Measurements from ENCODE around the gene RPL10. TPM values are rescaled to one million over a fixed set of nuclear protein-coding genes. Genes with fewer than 3 reads are reported as not detected.
A peak's percentile ranks its signal among the peaks of the same experiment; 100 is the strongest.
"Not testable (repeated sequence)": the region's sequence is repeated elsewhere in the genome, so short reads cannot be mapped to it uniquely, and the experiment has no call there.

RPL10 gene
- total RNA-seq, 1 experiment from 2014 or later, result 2,466 TPM

- no TSS peak for BruUV-seq (replicated peaks)
- ATAC-seq (no peak), DNase-seq (ENCODE audit: low read depth, low spot score) (no peak)
- in situ Hi-C loops (cut with HindIII; ENCODE audit: low pct_unique_long_range_greater_than_20kb, low sequenced_read_pairs) (no loop called here), intact Hi-C loops (cut with micrococcal nuclease; ENCODE audit: unreplicated experiment) (no loop called here)
- TF ChIP-seq REST (IDR thresholded peaks at IDR 0.05; ENCODE audit: insufficient read depth in 1 of 2, low read depth in 2 of 2, low read length in 1 of 2) (no peak), CTCF (IDR thresholded peaks at IDR 0.05) (no peak), POLR2AphosphoS5 (IDR thresholded peaks at IDR 0.05; ENCODE audit: low read depth, low read length) (peak; percentile 57), TCF7L2 (IDR thresholded peaks at IDR 0.05; ENCODE audit: low read depth, low read length) (no peak), SIN3A (IDR thresholded peaks at IDR 0.05; ENCODE audit: borderline replicate concordance, insufficient read depth, low read depth, low read length) (no peak)
- POLR2A ChIA-PET, result no interaction called here
- Histone ChIP-seq H3K27me3 (ENCODE audit: control insufficient read depth, insufficient read depth, low read length) (no peaks in the 10 kb centered on the region), H3K9me3 (ENCODE audit: control insufficient read depth, insufficient read depth, low read depth, low read length) (no peaks in the 10 kb centered on the region), H3K36me3 (ENCODE audit: control insufficient read depth, insufficient read depth, low read length) (peaks cover 4% of the 10 kb centered on the region), H3K4me3 (ENCODE audit: low read depth in 2 of 2, low read length in 2 of 2) (no peak overlapping the region), H3K4me1 (ENCODE audit: control insufficient read depth, insufficient read depth, low read length) (peaks cover 14% of the 10 kb centered on the region), H3K27ac (ENCODE audit: low read length) (no peak overlapping the region)
- CTCF ChIA-PET, result interaction anchor here (1.2 kb wide), 1 partner anchor 10 kb away, joined by 5 read pairs; no protein-coding TSS in a partner anchor
These were observed 14.6 kb upstream of the RPL10 start for GRCh38 chrX:154383359-154384283.

- POLR2A ChIA-PET, result no interaction called here
- Histone ChIP-seq H3K4me1 (ENCODE audit: control insufficient read depth, insufficient read depth, low read length) (peaks cover 14% of the 10 kb centered on the region), H3K9me3 (ENCODE audit: control insufficient read depth, insufficient read depth, low read depth, low read length) (no peaks in the 10 kb centered on the region), H3K4me3 (ENCODE audit: low read depth in 2 of 2, low read length in 2 of 2) (no peak overlapping the region), H3K27me3 (ENCODE audit: control insufficient read depth, insufficient read depth, low read length) (no peaks in the 10 kb centered on the region), H3K27ac (ENCODE audit: low read length) (no peak overlapping the region), H3K36me3 (ENCODE audit: control insufficient read depth, insufficient read depth, low read length) (peaks cover 4% of the 10 kb centered on the region)
- in situ Hi-C loops (cut with HindIII; ENCODE audit: low pct_unique_long_range_greater_than_20kb, low sequenced_read_pairs), result no loop called here
- DNase-seq (ENCODE audit: low read depth, low spot score), result no peak
- intact Hi-C loops (cut with micrococcal nuclease; ENCODE audit: unreplicated experiment), result no loop called here
- no TSS peak for BruUV-seq (replicated peaks)
- TF ChIP-seq CTCF (IDR thresholded peaks at IDR 0.05), result no peak
- no peak for TF ChIP-seq REST (IDR thresholded peaks at IDR 0.05; ENCODE audit: insufficient read depth in 1 of 2, low read depth in 2 of 2, low read length in 1 of 2)
- TF ChIP-seq TCF7L2 (IDR thresholded peaks at IDR 0.05; ENCODE audit: low read depth, low read length), result no peak
- CTCF ChIA-PET, result interaction anchor here (1.2 kb wide), 1 partner anchor 11 kb away, joined by 5 read pairs; no protein-coding TSS in a partner anchor
- ATAC-seq, result no peak
These were observed 13.8 kb upstream of the RPL10 start for GRCh38 chrX:154384284-154384892.

GRCh38 chrX:154388094-154388493 lies 10.1 kb upstream of the RPL10 start:
- POLR2A ChIA-PET; H3K27me3 ChIP-seq (ENCODE audit: control insufficient read depth, insufficient read depth, low read length); H3K4me3 ChIP-seq (ENCODE audit: low read depth in 2 of 2, low read length in 2 of 2); intact Hi-C loops (cut with micrococcal nuclease; ENCODE audit: unreplicated experiment); DNase-seq (ENCODE audit: low read depth, low spot score); H3K27ac ChIP-seq (ENCODE audit: low read length); H3K36me3 ChIP-seq (ENCODE audit: control insufficient read depth, insufficient read depth, low read length); CTCF ChIA-PET; in situ Hi-C loops (cut with HindIII; ENCODE audit: low pct_unique_long_range_greater_than_20kb, low sequenced_read_pairs); H3K4me1 ChIP-seq (ENCODE audit: control insufficient read depth, insufficient read depth, low read length); BruUV-seq (replicated peaks); H3K9me3 ChIP-seq (ENCODE audit: control insufficient read depth, insufficient read depth, low read depth, low read length): not testable (repeated sequence)
- ATAC-seq, result peak; percentile 47
